Brain microvascular endothelial cell (primary cell): ENCODE measurements around the gene SSU72.

Experiments used
- DNase-seq: peaks from one replicate; pipeline ENCODE4 v3.0.0-alpha.2; 2020
- H3K27ac ChIP-seq: fragments of 250-450 bp; sonication (Bioruptor Pico); 2 replicates; pipeline ENCODE4 v1.5.1; 2020; ENCODE audit warnings: mild to moderate bottlenecking, moderate library complexity
- H3K27me3 ChIP-seq: fragments of 250-450 bp; sonication (Bioruptor Pico); replicated peaks from 2 replicates; pipeline ENCODE4 v1.5.1; 2020; ENCODE audit warnings: mild to moderate bottlenecking
- H3K36me3 ChIP-seq: fragments of 250-450 bp; sonication (Bioruptor Pico); replicated peaks from 2 replicates; pipeline ENCODE4 v1.5.1; 2020; ENCODE audit warnings: mild to moderate bottlenecking
- H3K4me3 ChIP-seq: 2 replicates; pipeline ENCODE4 v1.5.1; 2011; ENCODE audit warnings: low read depth, mild to moderate bottlenecking, control low read depth, low read length, moderate library complexity
- in situ Hi-C: cut with HindIII; loops from 2 replicates; pipeline ENCODE4 v1.10.0; 2017; ENCODE audit warnings: low sequenced_read_pairs, low pct_ligation_motif_present
- TF ChIP-seq, protein P1 (sequence below): IDR thresholded peaks from 2 replicates; pipeline ENCODE4 v1.5.1; 2011; ENCODE audit warnings: low read depth, mild to moderate bottlenecking, moderate library complexity, low read length, control low read depth, inconsistent platforms; ENCODE audit errors: missing control alignments

The SSU72 gene

DNA sequence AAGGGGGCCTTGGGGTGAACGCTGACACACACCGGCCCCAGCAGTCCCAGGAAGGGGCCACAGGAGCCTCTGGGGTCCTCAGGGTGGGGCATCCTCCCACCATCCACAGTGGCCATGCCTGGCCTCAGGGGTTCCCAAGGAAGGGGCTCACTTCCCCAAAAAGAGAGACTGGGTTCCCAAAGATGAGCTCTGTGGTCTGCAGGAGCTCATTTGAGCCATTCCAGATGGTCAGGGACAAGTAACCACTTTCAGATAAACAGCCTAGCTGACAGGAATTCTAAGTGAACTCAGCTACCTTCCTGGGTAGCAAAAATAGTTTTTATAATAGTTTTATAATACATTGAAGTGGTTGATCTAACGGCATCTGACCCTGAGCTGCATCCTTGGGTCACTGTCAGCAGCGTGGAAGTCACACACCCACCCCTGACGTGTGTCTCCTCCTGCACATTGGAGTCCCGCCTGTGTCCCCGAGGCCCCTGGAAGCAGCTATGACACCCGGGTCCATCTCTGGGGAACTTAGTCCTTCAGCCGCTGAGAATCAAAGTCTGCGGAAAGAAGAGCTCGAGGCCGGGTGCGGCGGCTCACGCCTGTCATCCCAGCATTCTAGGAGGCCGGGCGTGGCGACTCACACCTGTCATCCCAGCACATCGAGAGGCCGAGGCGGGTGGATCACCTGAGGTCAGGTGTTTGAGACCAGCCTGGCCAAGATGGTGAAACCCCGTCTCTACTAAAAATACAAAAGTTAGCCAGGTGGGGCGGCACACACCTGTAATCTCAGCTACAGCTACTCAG is 28.5 kb downstream of the SSU72 start:
- in situ Hi-C loops = no loop called here
- Histone ChIP-seq H3K27ac (no peak overlapping the region), H3K4me3 (no peak overlapping the region), H3K36me3 (peaks cover 17% of the 10 kb centered on the region), H3K27me3 (no peaks in the 10 kb centered on the region)
- no peak for DNase-seq
- TF ChIP-seq, protein P1, sequence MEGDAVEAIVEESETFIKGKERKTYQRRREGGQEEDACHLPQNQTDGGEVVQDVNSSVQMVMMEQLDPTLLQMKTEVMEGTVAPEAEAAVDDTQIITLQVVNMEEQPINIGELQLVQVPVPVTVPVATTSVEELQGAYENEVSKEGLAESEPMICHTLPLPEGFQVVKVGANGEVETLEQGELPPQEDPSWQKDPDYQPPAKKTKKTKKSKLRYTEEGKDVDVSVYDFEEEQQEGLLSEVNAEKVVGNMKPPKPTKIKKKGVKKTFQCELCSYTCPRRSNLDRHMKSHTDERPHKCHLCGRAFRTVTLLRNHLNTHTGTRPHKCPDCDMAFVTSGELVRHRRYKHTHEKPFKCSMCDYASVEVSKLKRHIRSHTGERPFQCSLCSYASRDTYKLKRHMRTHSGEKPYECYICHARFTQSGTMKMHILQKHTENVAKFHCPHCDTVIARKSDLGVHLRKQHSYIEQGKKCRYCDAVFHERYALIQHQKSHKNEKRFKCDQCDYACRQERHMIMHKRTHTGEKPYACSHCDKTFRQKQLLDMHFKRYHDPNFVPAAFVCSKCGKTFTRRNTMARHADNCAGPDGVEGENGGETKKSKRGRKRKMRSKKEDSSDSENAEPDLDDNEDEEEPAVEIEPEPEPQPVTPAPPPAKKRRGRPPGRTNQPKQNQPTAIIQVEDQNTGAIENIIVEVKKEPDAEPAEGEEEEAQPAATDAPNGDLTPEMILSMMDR = no peak

- H3K27ac ChIP-seq = no peak overlapping the region
- in situ Hi-C loops = no loop called here
- no peaks in the 10 kb centered on the region for H3K27me3 ChIP-seq
- TF ChIP-seq, protein P1 = no peak
- DNase-seq = no peak
- H3K36me3 ChIP-seq = peaks cover 17% of the 10 kb centered on the region
- no peak overlapping the region for H3K4me3 ChIP-seq
These were observed 30.1 kb downstream of the SSU72 start for GRCh38 chr1:1544544-1544943.

GRCh38 chr1:1543706-1544099 is 31.0 kb downstream of the SSU72 start:
- TF ChIP-seq, protein P1 = no peak
- in situ Hi-C loops = no loop called here
- Histone ChIP-seq H3K27ac (no peak overlapping the region), H3K36me3 (peaks cover 17% of the 10 kb centered on the region), H3K4me3 (no peak overlapping the region), H3K27me3 (no peaks in the 10 kb centered on the region)
- no peak for DNase-seq

DNA sequence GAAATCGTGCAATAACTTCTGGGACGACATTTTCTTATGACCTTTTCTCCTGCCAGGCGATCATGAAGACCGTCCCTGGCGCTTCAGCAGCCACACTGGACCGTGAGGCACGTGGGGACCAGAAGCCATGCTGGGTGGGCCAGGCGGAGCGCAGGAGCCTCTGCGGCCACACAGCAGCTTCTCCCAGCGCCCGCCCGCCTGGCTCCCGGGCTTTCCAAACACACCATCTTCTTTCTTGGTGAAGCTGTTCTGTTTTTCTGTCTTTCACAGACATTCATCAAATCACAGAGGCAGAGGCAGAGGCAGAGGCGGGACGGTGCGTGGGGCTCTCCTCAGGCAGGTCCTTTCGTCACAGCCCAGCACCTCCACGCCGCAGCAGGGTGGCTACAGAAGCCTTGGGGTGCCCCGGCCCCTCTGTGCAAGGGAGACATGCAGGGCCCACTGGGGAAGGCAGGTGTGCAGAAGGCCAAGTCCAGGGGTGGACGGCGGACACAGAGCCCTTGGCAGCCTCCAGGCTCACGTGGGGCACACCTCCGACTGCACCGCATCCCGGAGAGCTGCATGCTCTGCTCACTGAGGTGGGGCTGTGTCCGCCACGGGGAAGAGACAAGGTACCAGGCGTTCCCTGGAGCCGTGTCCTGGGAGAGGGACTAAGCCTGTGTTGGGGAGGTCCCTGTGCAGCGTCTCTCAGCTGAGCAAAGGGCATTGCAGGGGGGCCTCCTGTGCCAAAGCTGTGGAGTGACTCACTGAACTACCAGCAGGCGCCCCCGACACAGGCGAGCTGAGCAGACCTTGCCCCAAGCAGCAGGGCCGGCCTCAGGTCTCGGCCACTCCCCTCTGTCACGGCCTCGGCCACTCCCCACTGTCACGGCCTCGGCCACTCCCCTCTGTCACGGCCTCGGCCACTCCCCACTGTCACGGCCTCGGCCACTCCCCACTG is 31.6 kb downstream of the SSU72 start:
- TF ChIP-seq, protein P1 = no peak
- H3K27ac ChIP-seq = no peak overlapping the region
- no peaks in the 10 kb centered on the region for H3K27me3 ChIP-seq
- no peak overlapping the region for H3K4me3 ChIP-seq
- in situ Hi-C loops = no loop called here
- peaks cover 17% of the 10 kb centered on the region for H3K36me3 ChIP-seq
- no peak for DNase-seq

- no peak overlapping the region for H3K27ac ChIP-seq
- H3K36me3 ChIP-seq = peaks cover 17% of the 10 kb centered on the region
- no peak for DNase-seq
- no peak overlapping the region for H3K4me3 ChIP-seq
- H3K27me3 ChIP-seq = no peaks in the 10 kb centered on the region
- TF ChIP-seq, protein P1 = no peak
- in situ Hi-C loops = no loop called here
These were observed 32.5 kb downstream of the SSU72 start for GRCh38 chr1:1541956-1542765.
